ENCODE data around the gene MASTL. TPM values are rescaled to one million over a fixed set of nuclear protein-coding genes. Genes with fewer than 3 reads are reported as not detected.

MASTL gene
- total RNA-seq, 1 donor from 2014 or later = 11.8 TPM

GRCh38 chr10:27188897-27189296 is 33.7 kb downstream of the MASTL start:
- intact Hi-C loops (cut with DNase I) = no loop called here
- TF ChIP-seq CTCF (IDR thresholded peaks at IDR 0.05) = no peak
- Histone ChIP-seq H3K36me3 (peaks cover 3 to 11% of the 10 kb centered on the region in 2 donors), H3K4me1 (no peaks in the 10 kb centered on the region), H3K4me3 (no peak overlapping the region), H3K27ac (no peak overlapping the region), H3K9me3 (no peaks in the 10 kb centered on the region), H3K27me3 (no peaks in the 10 kb centered on the region)
- DNase-seq (ENCODE audit: low spot score in 2 of 2) = no peak

- H3K27me3 ChIP-seq = no peaks in the 10 kb centered on the region
- intact Hi-C loops (cut with DNase I) = no loop called here
- H3K4me3 ChIP-seq = no peak overlapping the region
- DNase-seq (ENCODE audit: low spot score in 2 of 2) = no peak
- H3K9me3 ChIP-seq = no peaks in the 10 kb centered on the region
- TF ChIP-seq CTCF (IDR thresholded peaks at IDR 0.05) = no peak
- H3K27ac ChIP-seq = no peak overlapping the region
- no peaks in the 10 kb centered on the region for H3K4me1 ChIP-seq
- H3K36me3 ChIP-seq = peaks cover 0 to 13% of the 10 kb centered on the region in 2 donors
These were observed 35.4 kb downstream of the MASTL start for GRCh38 chr10:27190508-27190907.

GRCh38 chr10:27192284-27192683 is 37.1 kb downstream of the MASTL start:
- no peak overlapping the region for H3K27ac ChIP-seq
- no peaks in the 10 kb centered on the region for H3K9me3 ChIP-seq
- no peak for TF ChIP-seq CTCF (IDR thresholded peaks at IDR 0.05)
- no peaks in the 10 kb centered on the region for H3K27me3 ChIP-seq
- intact Hi-C loops (cut with DNase I) = no loop called here
- no peak overlapping the region for H3K4me3 ChIP-seq
- DNase-seq (ENCODE audit: low spot score in 2 of 2) = peak; percentile 20 to 66
- peaks cover 4 to 15% of the 10 kb centered on the region in 2 donors for H3K36me3 ChIP-seq
- H3K4me1 ChIP-seq = no peaks in the 10 kb centered on the region

GRCh38 chr10:27197980-27198620 is 42.9 kb downstream of the MASTL start:
- Histone ChIP-seq H3K4me3 (no peak overlapping the region), H3K4me1 (no peaks in the 10 kb centered on the region), H3K27ac (no peak overlapping the region), H3K27me3 (no peaks in the 10 kb centered on the region), H3K9me3 (no peaks in the 10 kb centered on the region), H3K36me3 (peaks cover 33 to 66% of the 10 kb centered on the region in 2 donors)
- DNase-seq (ENCODE audit: low spot score in 2 of 2) = no peak
- intact Hi-C loops (cut with DNase I) = no loop called here
- no peak for TF ChIP-seq CTCF (IDR thresholded peaks at IDR 0.05)

GRCh38 chr10:27203806-27204205 is 48.7 kb downstream of the MASTL start:
- no peak overlapping the region for H3K4me3 ChIP-seq
- intact Hi-C loops (cut with DNase I) = no loop called here
- no peak for TF ChIP-seq CTCF (IDR thresholded peaks at IDR 0.05)
- H3K9me3 ChIP-seq = no peaks in the 10 kb centered on the region
- H3K4me1 ChIP-seq = no peaks in the 10 kb centered on the region
- H3K27ac ChIP-seq = no peak overlapping the region
- no peaks in the 10 kb centered on the region for H3K27me3 ChIP-seq
- DNase-seq (ENCODE audit: low spot score in 2 of 2) = no peak
- peaks cover 44 to 92% of the 10 kb centered on the region in 2 donors for H3K36me3 ChIP-seq

- no peaks in the 10 kb centered on the region for H3K27me3 ChIP-seq
- no peaks in the 10 kb centered on the region for H3K9me3 ChIP-seq
- H3K27ac ChIP-seq = no peak overlapping the region
- TF ChIP-seq CTCF (IDR thresholded peaks at IDR 0.05) = no peak
- no peak for DNase-seq (ENCODE audit: low spot score in 2 of 2)
- H3K4me1 ChIP-seq = no peaks in the 10 kb centered on the region
- H3K4me3 ChIP-seq = no peak overlapping the region
- peaks cover 56 to 91% of the 10 kb centered on the region in 2 donors for H3K36me3 ChIP-seq
- intact Hi-C loops (cut with DNase I) = no loop called here
These were observed 52.2 kb downstream of the MASTL start for GRCh38 chr10:27207350-27207749.

Data from ascending aorta (tissue), 2 donors.